Vagina (tissue), 2 donors: ENCODE measurements around the gene MORF4L1.

Experiments used
- POLR2AphosphoS5 ChIP-seq, 2 donors: sonication (generic); formaldehyde crosslinking; IDR thresholded peaks; one replicate each; pipeline ENCODE4 v1.9.0; 2017; ENCODE audit warnings: antibody characterized with exemption in 2 of 2, mild to moderate bottlenecking in 2 of 2, low read depth in 1 of 2; ENCODE audit not compliant: insufficient read depth in 1 of 2
- TF ChIP-seq, protein P1 (sequence below), 3 experiments: fragments of 450-650 bp in 2 of 3; fragments of 200-600 bp in 1 of 3; sonication (generic) in 1 of 3; IDR thresholded peaks; one replicate each; pipeline ENCODE4 v1.5.1; 2017 to 2019; ENCODE audit warnings: antibody characterized with exemption in 3 of 3, mild to moderate bottlenecking in 2 of 3, moderate library complexity in 2 of 3

DNA sequence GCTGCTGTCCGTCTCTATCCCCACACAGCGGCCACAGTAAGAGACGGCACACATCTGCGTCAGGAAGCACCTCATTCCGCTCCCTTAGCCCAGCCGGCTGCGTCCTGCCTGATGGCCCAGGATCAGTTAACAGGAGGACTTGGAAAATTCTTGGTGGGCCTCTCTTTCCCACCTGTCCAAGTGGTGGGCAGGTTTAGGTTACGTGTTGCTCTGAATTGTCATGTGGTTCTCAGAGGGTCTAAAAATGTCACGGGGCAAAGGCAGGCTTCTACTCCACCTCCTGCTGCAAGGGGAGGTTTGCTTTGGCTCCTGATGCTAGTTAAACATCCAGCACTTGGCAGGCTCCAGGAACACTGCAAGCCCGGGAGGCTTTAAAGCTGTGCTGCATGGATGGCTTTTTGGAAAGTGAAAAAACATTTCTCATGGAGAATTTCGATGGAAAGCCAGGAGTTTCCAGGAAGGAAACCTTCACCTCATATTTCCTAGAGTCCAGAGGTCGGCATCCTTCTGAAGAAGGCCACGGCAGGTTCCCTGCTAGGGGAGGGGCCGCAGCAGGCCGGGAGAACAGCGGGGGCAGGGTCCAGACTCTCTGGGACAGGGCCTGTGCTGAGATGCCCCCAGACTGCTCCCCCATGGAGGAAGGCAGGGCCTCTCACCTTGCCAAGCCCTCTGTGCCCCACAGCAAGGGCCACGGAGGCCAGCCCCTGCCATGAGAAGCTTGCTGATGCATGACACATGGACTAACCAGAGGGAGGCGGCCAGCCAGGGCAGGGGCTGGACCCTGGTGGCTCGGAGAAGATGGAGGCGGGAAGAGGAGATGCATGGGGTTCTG, 61.3 kb downstream of the MORF4L1 start:
- TF ChIP-seq, protein P1, sequence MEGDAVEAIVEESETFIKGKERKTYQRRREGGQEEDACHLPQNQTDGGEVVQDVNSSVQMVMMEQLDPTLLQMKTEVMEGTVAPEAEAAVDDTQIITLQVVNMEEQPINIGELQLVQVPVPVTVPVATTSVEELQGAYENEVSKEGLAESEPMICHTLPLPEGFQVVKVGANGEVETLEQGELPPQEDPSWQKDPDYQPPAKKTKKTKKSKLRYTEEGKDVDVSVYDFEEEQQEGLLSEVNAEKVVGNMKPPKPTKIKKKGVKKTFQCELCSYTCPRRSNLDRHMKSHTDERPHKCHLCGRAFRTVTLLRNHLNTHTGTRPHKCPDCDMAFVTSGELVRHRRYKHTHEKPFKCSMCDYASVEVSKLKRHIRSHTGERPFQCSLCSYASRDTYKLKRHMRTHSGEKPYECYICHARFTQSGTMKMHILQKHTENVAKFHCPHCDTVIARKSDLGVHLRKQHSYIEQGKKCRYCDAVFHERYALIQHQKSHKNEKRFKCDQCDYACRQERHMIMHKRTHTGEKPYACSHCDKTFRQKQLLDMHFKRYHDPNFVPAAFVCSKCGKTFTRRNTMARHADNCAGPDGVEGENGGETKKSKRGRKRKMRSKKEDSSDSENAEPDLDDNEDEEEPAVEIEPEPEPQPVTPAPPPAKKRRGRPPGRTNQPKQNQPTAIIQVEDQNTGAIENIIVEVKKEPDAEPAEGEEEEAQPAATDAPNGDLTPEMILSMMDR (IDR thresholded peaks at IDR 0.05) = no peak
- peak in 1 of 2 donors; percentile 14 for TF ChIP-seq POLR2AphosphoS5 (IDR thresholded peaks at IDR 0.05; ENCODE audit: insufficient read depth in 1 of 2, low read depth in 1 of 2)
